Measurements from ENCODE around the gene TTLL3. TPM values are rescaled to one million over a fixed set of nuclear protein-coding genes. Genes with fewer than 3 reads are reported as not detected.
A peak's percentile ranks its signal among the peaks of the same experiment; 100 is the strongest.

Gene TTLL3
- total RNA-seq, 1 experiment from 2014 or later = 8.4 TPM

DNA sequence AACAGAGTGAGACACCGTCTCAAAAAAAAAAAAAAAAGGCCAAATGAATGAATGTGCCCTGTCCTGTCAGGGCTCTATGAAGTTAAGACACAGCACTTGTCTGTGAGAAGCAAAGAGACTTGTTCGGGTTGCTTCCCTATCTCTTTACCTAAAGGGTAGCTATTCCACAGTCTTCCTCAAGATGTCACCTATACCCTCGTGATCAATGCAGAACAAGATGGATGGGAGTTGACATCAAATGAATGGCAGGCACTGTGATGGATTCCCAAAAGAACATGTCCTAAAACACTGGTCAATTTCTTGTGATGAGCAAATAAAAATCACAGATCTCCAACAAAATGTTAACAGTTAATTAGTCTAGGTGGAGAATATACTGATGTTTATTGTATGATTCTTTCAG lies 27.3 kb upstream of the TTLL3 start:
- Histone ChIP-seq H3K36me3 (ENCODE audit: low read depth, low read length) (peaks cover 10% of the 10 kb centered on the region; the same call in 1 of the 2 replicates), H3K79me2 (ENCODE audit: low read length) (no peaks in the 10 kb centered on the region), H3K4me1 (ENCODE audit: insufficient read depth, low read length) (no peaks in the 10 kb centered on the region), H3K4me2 (ENCODE audit: low read length) (no peak overlapping the region), H3K27me3 (ENCODE audit: low read length) (no peaks in the 10 kb centered on the region), H3F3A (ENCODE audit: low read length, unreplicated experiment) (no peaks in the 10 kb centered on the region), H3K9me2 (replicated peaks; ENCODE audit: low read length) (no peaks in the 10 kb centered on the region), H3K9me3 (ENCODE audit: low read length) (no peaks in the 10 kb centered on the region), H2AFZ (ENCODE audit: low read length) (no peak overlapping the region), H3K27ac (ENCODE audit: low read length) (no peak overlapping the region), H3K9ac (ENCODE audit: low read length) (no peak overlapping the region), H3K4me3 (ENCODE audit: low read length) (no peak overlapping the region), H4K20me1 (ENCODE audit: low read length) (no peaks in the 10 kb centered on the region)
- TF ChIP-seq EZH2 (IDR thresholded peaks at IDR 0.05; ENCODE audit: low read length, unreplicated experiment) (no peak), EZH2phosphoT487 (IDR thresholded peaks at IDR 0.05; ENCODE audit: borderline replicate concordance, low read length) (no peak)
- TF ChIP-seq, protein P1, sequence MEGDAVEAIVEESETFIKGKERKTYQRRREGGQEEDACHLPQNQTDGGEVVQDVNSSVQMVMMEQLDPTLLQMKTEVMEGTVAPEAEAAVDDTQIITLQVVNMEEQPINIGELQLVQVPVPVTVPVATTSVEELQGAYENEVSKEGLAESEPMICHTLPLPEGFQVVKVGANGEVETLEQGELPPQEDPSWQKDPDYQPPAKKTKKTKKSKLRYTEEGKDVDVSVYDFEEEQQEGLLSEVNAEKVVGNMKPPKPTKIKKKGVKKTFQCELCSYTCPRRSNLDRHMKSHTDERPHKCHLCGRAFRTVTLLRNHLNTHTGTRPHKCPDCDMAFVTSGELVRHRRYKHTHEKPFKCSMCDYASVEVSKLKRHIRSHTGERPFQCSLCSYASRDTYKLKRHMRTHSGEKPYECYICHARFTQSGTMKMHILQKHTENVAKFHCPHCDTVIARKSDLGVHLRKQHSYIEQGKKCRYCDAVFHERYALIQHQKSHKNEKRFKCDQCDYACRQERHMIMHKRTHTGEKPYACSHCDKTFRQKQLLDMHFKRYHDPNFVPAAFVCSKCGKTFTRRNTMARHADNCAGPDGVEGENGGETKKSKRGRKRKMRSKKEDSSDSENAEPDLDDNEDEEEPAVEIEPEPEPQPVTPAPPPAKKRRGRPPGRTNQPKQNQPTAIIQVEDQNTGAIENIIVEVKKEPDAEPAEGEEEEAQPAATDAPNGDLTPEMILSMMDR (conservative IDR thresholded peaks at IDR 0.05; ENCODE audit: low read depth, low read length) = peak; percentile 53
- peak; percentile 35 for DNase-seq
- ChIA-PET CTCF (interaction anchor here (0.7 kb wide), 1 partner anchor 131 kb away, joined by 5 read pairs; no protein-coding TSS in a partner anchor), POLR2A (ENCODE audit: unreplicated experiment) (no interaction called here)
- BruUV-seq (replicated peaks) = no TSS peak
- intact Hi-C loops (cut with micrococcal nuclease) = no loop called here
- peak; percentile 59 for ATAC-seq

GRCh38 chr3:9783954-9784353 lies 26.1 kb upstream of the TTLL3 start:
- Histone ChIP-seq H3F3A (ENCODE audit: low read length, unreplicated experiment) (no peaks in the 10 kb centered on the region), H3K9me2 (replicated peaks; ENCODE audit: low read length) (no peaks in the 10 kb centered on the region), H3K4me1 (ENCODE audit: insufficient read depth, low read length) (no peaks in the 10 kb centered on the region), H2AFZ (ENCODE audit: low read length) (no peak overlapping the region), H3K4me3 (ENCODE audit: low read length) (no peak overlapping the region), H3K36me3 (ENCODE audit: low read depth, low read length) (peaks cover 10% of the 10 kb centered on the region; the same call in 1 of the 2 replicates), H4K20me1 (ENCODE audit: low read length) (no peaks in the 10 kb centered on the region), H3K9ac (ENCODE audit: low read length) (no peak overlapping the region), H3K9me3 (ENCODE audit: low read length) (no peaks in the 10 kb centered on the region), H3K79me2 (ENCODE audit: low read length) (no peaks in the 10 kb centered on the region), H3K4me2 (ENCODE audit: low read length) (no peak overlapping the region), H3K27ac (ENCODE audit: low read length) (no peak overlapping the region), H3K27me3 (ENCODE audit: low read length) (no peaks in the 10 kb centered on the region)
- ATAC-seq = no peak
- BruUV-seq (replicated peaks) = no TSS peak
- no peak for DNase-seq
- TF ChIP-seq EZH2 (IDR thresholded peaks at IDR 0.05; ENCODE audit: low read length, unreplicated experiment) (no peak), EZH2phosphoT487 (IDR thresholded peaks at IDR 0.05; ENCODE audit: borderline replicate concordance, low read length) (no peak)
- TF ChIP-seq, protein P1 (conservative IDR thresholded peaks at IDR 0.05; ENCODE audit: low read depth, low read length) = no peak
- POLR2A ChIA-PET (ENCODE audit: unreplicated experiment) = no interaction called here
- intact Hi-C loops (cut with micrococcal nuclease) = no loop called here
- CTCF ChIA-PET = no interaction called here

DNA sequence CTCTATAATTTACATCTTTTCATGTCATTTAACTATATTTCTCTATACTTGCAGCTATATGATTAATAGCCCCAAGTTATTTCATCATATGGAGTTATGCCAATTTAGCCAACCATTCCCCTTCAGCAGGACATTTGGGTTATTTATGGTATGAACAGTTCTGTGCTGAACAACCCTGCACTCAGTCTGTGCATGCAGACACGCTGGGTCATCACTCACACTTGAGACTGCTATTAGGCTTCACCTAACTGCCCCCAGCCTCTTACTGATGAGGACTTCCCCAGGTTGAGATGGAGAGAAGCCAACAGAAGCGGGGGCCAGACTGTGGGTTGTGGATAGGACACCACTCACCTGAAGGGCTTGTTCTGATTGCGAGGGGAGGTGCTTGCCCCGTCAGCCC lies 25.1 kb upstream of the TTLL3 start:
- ChIA-PET POLR2A (ENCODE audit: unreplicated experiment) (no interaction called here), CTCF (no interaction called here)
- no peak overlapping the region for H3K4me3 ChIP-seq (ENCODE audit: low read length)
- no peak overlapping the region for H3K4me2 ChIP-seq (ENCODE audit: low read length)
- intact Hi-C loops (cut with micrococcal nuclease) = no loop called here
- H3K4me1 ChIP-seq (ENCODE audit: insufficient read depth, low read length) = no peaks in the 10 kb centered on the region
- H3K9me2 ChIP-seq (replicated peaks; ENCODE audit: low read length) = no peaks in the 10 kb centered on the region
- no peaks in the 10 kb centered on the region for H3K27me3 ChIP-seq (ENCODE audit: low read length)
- no peak overlapping the region for H2AFZ ChIP-seq (ENCODE audit: low read length)
- TF ChIP-seq, protein P1 (conservative IDR thresholded peaks at IDR 0.05; ENCODE audit: low read depth, low read length) = no peak
- no peak for TF ChIP-seq EZH2phosphoT487 (IDR thresholded peaks at IDR 0.05; ENCODE audit: borderline replicate concordance, low read length)
- TF ChIP-seq EZH2 (IDR thresholded peaks at IDR 0.05; ENCODE audit: low read length, unreplicated experiment) = no peak
- H3K9me3 ChIP-seq (ENCODE audit: low read length) = no peaks in the 10 kb centered on the region
- no peaks in the 10 kb centered on the region for H3F3A ChIP-seq (ENCODE audit: low read length, unreplicated experiment)
- H3K36me3 ChIP-seq (ENCODE audit: low read depth, low read length) = peaks cover 10% of the 10 kb centered on the region; the same call in 1 of the 2 replicates
- BruUV-seq (replicated peaks) = no TSS peak
- H3K9ac ChIP-seq (ENCODE audit: low read length) = no peak overlapping the region
- H4K20me1 ChIP-seq (ENCODE audit: low read length) = no peaks in the 10 kb centered on the region
- DNase-seq (no peak), ATAC-seq (no peak)
- H3K27ac ChIP-seq (ENCODE audit: low read length) = no peak overlapping the region
- H3K79me2 ChIP-seq (ENCODE audit: low read length) = no peaks in the 10 kb centered on the region

Data from PC-3 (cell line).